ENCODE measurements around the gene ADARB2. TPM values are rescaled to one million over a fixed set of nuclear protein-coding genes. Genes with fewer than 3 reads are reported as not detected.

ADARB2 gene
- total and polyA plus RNA-seq, 2 experiments from 2014 or later: 2.0 to 5.0 TPM

- H3K9me2 ChIP-seq (ENCODE audit: insufficient read depth): no peaks in the 10 kb centered on the region
- H3K4me1 Mint-ChIP-seq: peaks cover 11% of the 10 kb centered on the region
These were observed 409.6 kb downstream of the ADARB2 start for GRCh38 chr10:1327759-1328158.

More at GRCh38 chr10:1327759-1328158, 409.6 kb downstream of the ADARB2 start:
- no peak for DNase-seq (ENCODE audit: low spot score)
- H3K36me3 ChIP-seq (ENCODE audit: insufficient read depth): no peaks in the 10 kb centered on the region
- H4K20me1 ChIP-seq (replicated peaks; ENCODE audit: insufficient read depth): no peaks in the 10 kb centered on the region
- no peak overlapping the region for H2AFZ ChIP-seq
- H3K27ac ChIP-seq (ENCODE audit: low read depth): no peak overlapping the region
- no peak overlapping the region for H3K4me2 ChIP-seq
- no peaks in the 10 kb centered on the region for H3K27me3 ChIP-seq (ENCODE audit: insufficient read depth)
- no peaks in the 10 kb centered on the region for H3K79me2 ChIP-seq (replicated peaks; ENCODE audit: insufficient read depth)
- peaks cover 16% of the 10 kb centered on the region for H3K9me3 Mint-ChIP-seq
- H3K4me3 ChIP-seq: no peak overlapping the region
- peaks cover 15% of the 10 kb centered on the region for H3K36me3 Mint-ChIP-seq (ENCODE audit: low read depth)
- no peaks in the 10 kb centered on the region for H3F3A ChIP-seq (replicated peaks; ENCODE audit: low read depth)
- TF ChIP-seq EZH2 (IDR thresholded peaks at IDR 0.05; ENCODE audit: low read depth, unreplicated experiment) (no peak), CTCF (conservative IDR thresholded peaks at IDR 0.05; ENCODE audit: low read depth in 2 of 2) (no peak), REST (IDR thresholded peaks at IDR 0.05; ENCODE audit: unreplicated experiment) (no peak), ZNF331 (CRISPR knock-in tag; IDR thresholded peaks at IDR 0.05; ENCODE audit: low read depth) (no peak)
- no peak; the same call in 2 of the 3 replicates for ATAC-seq
- no peak overlapping the region for H3K4me3 Mint-ChIP-seq
- H3K27me3 Mint-ChIP-seq (ENCODE audit: insufficient read depth, low read depth, poor library complexity): peaks cover 4% of the 10 kb centered on the region
- peak overlapping the region; percentile 57; the same call in 1 of the 2 replicates for H3K27ac Mint-ChIP-seq
- H3K4me1 ChIP-seq (ENCODE audit: insufficient read depth): no peaks in the 10 kb centered on the region; the same call in 1 of the 2 replicates
